Activated T-cell treated with anti-CD3 and anti-CD28 coated beads, Interleukin-2, amount 50 U/mL, for 72 hours (primary cell): Measurements from ENCODE around the gene FNBP1. TPM values are rescaled to one million over a fixed set of nuclear protein-coding genes. Genes with fewer than 3 reads are reported as not detected.
"Not testable (repeated sequence)": the region's sequence is repeated elsewhere in the genome, so short reads cannot be mapped to it uniquely, and the experiment has no call there.

Source experiments
- ATAC-seq, 2 donors: fragments of 150-1000 bp; cut with Tn5 transposase; replicated peaks in 1 of 2; 2 replicates each; pipeline ENCODE4 v1.10.0; 2021; ENCODE audit warnings: moderate library complexity in 2 of 2, mild to moderate bottlenecking in 1 of 2
- DNase-seq, 2 donors: peaks; one replicate each; pipeline ENCODE4 v3.0.0; 2021 to 2022; ENCODE audit warnings: mixed read lengths in 1 of 2
- H3K27ac Mint-ChIP-seq: one replicate; pipeline ENCODE4 v1.8.0; 2022; ENCODE audit warnings: mild to moderate bottlenecking, moderate library complexity, mixed read lengths
- H3K27me3 Mint-ChIP-seq: one replicate; pipeline ENCODE4 v1.8.0; 2022; ENCODE audit warnings: low read depth, mixed read lengths
- H3K36me3 Mint-ChIP-seq, 2 donors: one replicate each; pipeline ENCODE4 v1.8.0; 2022; ENCODE audit warnings: mixed read lengths in 2 of 2, mild to moderate bottlenecking in 1 of 2; ENCODE audit not compliant: insufficient read depth in 2 of 2
- H3K4me1 Mint-ChIP-seq: one replicate; pipeline ENCODE4 v1.8.0; 2022; ENCODE audit warnings: low read depth, mixed read lengths
- H3K4me3 Mint-ChIP-seq, 2 donors: one replicate each; pipeline ENCODE4 v1.8.0; 2022; ENCODE audit warnings: mild to moderate bottlenecking in 2 of 2, mixed read lengths in 2 of 2, moderate library complexity in 2 of 2
- H3K9me3 Mint-ChIP-seq, 2 donors: one replicate each; pipeline ENCODE4 v1.8.0; 2022; ENCODE audit warnings: mixed read lengths in 2 of 2
- total RNA-seq, 2 donors: library from RNA; stranded (reverse); gene quantifications; one replicate each; pipeline ENCODE4 v1.2.3, GENCODE V29; 2022

Gene FNBP1
- total RNA-seq, 2 donors from 2014 or later, result 301 to 323 TPM

- Mint-ChIP-seq H3K9me3 (no peaks in the 10 kb centered on the region), H3K27me3 (no peaks in the 10 kb centered on the region), H3K36me3 (peaks cover 9 to 27% of the 10 kb centered on the region in 2 donors), H3K27ac (peak overlapping the region; percentile 99), H3K4me1 (peaks cover 100% of the 10 kb centered on the region), H3K4me3 (peak overlapping the region; percentile 78 to 94)
- DNase-seq (no peak), ATAC-seq (no peak)
These were observed 18.9 kb downstream of the FNBP1 start for GRCh38 chr9:130023994-130024596.

GRCh38 chr9:130023144-130023787, 19.7 kb downstream of the FNBP1 start:
- Mint-ChIP-seq H3K4me3 (peak overlapping the region; percentile 75 to 94), H3K9me3 (no peaks in the 10 kb centered on the region), H3K27ac (peak overlapping the region; percentile 88), H3K36me3 (peaks cover 9 to 27% of the 10 kb centered on the region in 2 donors), H3K4me1 (peaks cover 99% of the 10 kb centered on the region), H3K27me3 (no peaks in the 10 kb centered on the region)
- ATAC-seq, result peak; percentile 49 to 61
- DNase-seq, result peak; percentile 37 to 44

DNA sequence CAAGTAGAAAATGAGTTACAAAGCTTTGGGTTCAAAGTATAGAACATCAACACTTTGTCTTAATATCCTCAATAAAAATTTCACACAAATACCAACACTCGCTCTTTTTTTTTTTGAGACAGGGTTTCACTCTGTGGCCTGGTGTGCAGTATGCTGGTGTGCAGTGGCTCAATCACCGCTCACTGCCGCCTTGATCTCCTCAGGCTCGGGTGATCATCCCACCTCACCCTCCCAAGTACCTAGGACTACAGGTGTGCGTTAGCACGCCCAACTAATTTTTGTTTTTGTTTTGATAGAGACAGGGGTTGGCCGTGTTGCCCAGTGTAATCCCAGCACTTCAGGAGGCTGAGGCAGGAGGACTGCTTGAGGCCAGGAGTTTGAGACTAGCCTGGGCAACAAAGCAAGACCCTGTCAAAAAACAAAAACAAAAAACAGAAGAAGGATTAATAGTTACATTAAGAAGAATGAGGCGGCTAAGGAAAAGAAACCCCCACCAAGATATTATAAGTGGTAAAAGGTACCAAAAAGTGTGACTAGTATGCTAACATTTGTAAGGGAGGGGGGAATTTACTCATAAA, 20.3 kb downstream of the FNBP1 start:
- Mint-ChIP-seq H3K4me1 (peaks cover 99% of the 10 kb centered on the region), H3K27ac (peak overlapping the region; percentile 88), H3K4me3 (peak overlapping the region; percentile 75 to 94), H3K36me3 (peaks cover 9 to 22% of the 10 kb centered on the region in 2 donors), H3K9me3 (no peaks in the 10 kb centered on the region), H3K27me3 (no peaks in the 10 kb centered on the region)
- DNase-seq (no peak), ATAC-seq (no peak)

- not testable (repeated sequence) for ATAC-seq, H3K27me3 Mint-ChIP-seq, H3K9me3 Mint-ChIP-seq, DNase-seq
- Mint-ChIP-seq H3K4me1 (peaks cover 99% of the 10 kb centered on the region), H3K36me3 (peaks cover 9 to 22% of the 10 kb centered on the region in 2 donors), H3K4me3 (peak overlapping the region; percentile 75 to 94), H3K27ac (peak overlapping the region; percentile 88)
These were observed 21.1 kb downstream of the FNBP1 start for GRCh38 chr9:130021842-130022241.

DNA sequence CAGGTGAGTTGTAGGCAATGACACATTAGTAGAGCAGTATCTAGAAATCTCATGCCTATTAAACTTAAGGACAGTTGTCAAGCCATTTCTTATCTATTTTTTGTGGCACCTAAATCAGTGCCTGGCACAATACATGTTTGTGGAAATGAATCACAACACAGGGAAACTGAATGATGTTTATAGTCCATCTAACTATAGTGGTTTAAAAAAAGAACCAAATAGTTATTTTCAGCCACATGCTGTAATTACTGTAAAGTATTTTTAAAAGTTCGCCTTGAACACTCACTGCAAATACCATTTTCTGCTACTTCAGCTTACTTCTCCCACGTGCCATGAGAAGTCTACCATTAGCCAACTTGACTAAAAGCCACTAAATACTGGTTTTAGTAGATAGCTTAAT, 21.9 kb downstream of the FNBP1 start:
- ATAC-seq (no peak), DNase-seq (no peak)
- H3K4me1 Mint-ChIP-seq, result peaks cover 99% of the 10 kb centered on the region
- H3K4me3 Mint-ChIP-seq, result peak overlapping the region; percentile 72 to 84
- H3K9me3 Mint-ChIP-seq, result no peaks in the 10 kb centered on the region
- peaks cover 11 to 26% of the 10 kb centered on the region in 2 donors for H3K36me3 Mint-ChIP-seq
- H3K27me3 Mint-ChIP-seq, result no peaks in the 10 kb centered on the region
- peak overlapping the region; percentile 88 for H3K27ac Mint-ChIP-seq

- no peaks in the 10 kb centered on the region for H3K27me3 Mint-ChIP-seq
- peaks cover 95% of the 10 kb centered on the region for H3K4me1 Mint-ChIP-seq
- no peak for ATAC-seq
- H3K9me3 Mint-ChIP-seq, result no peaks in the 10 kb centered on the region
- peak overlapping the region; percentile 88 for H3K27ac Mint-ChIP-seq
- peak overlapping the region; percentile 72 to 84 for H3K4me3 Mint-ChIP-seq
- no peak for DNase-seq
- peaks cover 12 to 27% of the 10 kb centered on the region in 2 donors for H3K36me3 Mint-ChIP-seq
These were observed 22.4 kb downstream of the FNBP1 start for GRCh38 chr9:130020618-130021017.

DNA sequence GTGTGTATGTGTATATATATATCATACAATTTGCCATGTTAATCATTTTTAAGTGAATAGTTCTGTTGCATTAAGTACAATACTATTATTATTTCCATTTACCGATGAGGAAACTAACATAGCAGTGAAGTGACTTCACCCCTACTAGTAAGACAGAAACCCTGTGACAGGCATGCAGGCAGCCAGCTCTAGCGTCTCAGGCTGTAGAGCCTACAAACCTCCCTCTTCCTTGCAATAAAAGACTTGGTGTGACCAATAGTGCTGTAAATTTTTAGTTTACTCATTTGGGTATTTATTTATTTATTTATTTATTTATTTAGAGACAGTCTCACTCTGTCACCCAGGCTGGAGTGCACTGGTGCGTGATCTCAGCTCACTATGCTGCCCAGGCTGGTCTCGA, 24.7 kb downstream of the FNBP1 start:
- DNase-seq (no peak), ATAC-seq (peak in 1 of 2 donors; percentile 18)
- Mint-ChIP-seq H3K27ac (peak overlapping the region; percentile 97), H3K4me1 (peaks cover 90% of the 10 kb centered on the region), H3K36me3 (peaks cover 11 to 24% of the 10 kb centered on the region in 2 donors), H3K4me3 (peak overlapping the region; percentile 59 to 67), H3K9me3 (no peaks in the 10 kb centered on the region), H3K27me3 (no peaks in the 10 kb centered on the region)

DNA sequence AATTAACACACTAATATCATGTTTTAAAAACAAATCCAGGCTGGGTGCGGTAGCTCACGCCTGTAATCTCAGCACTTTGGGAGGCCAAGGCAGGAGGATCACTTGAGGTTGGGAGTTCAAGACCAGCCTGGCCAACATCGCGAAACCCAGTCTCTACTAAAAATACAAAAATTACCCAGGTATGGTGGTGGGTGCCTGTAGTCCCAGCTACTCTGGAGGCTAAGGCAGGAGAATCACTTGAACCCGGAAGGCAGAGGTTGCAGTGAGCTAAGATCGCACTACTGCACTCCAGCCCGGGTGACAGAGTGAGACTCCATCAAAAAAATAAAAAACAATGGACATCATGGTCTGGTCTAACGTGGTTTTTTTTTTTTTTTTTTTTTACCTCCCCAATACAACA, 25.5 kb downstream of the FNBP1 start:
- Mint-ChIP-seq H3K27ac (peak overlapping the region; percentile 97), H3K4me1 (peaks cover 90% of the 10 kb centered on the region), H3K4me3 (peak overlapping the region; percentile 59 to 72), H3K36me3 (peaks cover 9 to 28% of the 10 kb centered on the region in 2 donors)
- not testable (repeated sequence) for H3K27me3 Mint-ChIP-seq, H3K9me3 Mint-ChIP-seq, DNase-seq, ATAC-seq

- Mint-ChIP-seq H3K4me3 (peak overlapping the region; percentile 70 to 72), H3K9me3 (peaks cover 0 to 2% of the 10 kb centered on the region in 2 donors), H3K4me1 (peaks cover 90% of the 10 kb centered on the region)
These were observed 25.9 kb downstream of the FNBP1 start for GRCh38 chr9:130017076-130017475.

GRCh38 chr9:130015353-130016019, 27.5 kb downstream of the FNBP1 start:
- H3K27me3 Mint-ChIP-seq, result no peaks in the 10 kb centered on the region
- ATAC-seq (no peak), DNase-seq (no peak)
- peaks cover 2 to 5% of the 10 kb centered on the region in 2 donors for H3K9me3 Mint-ChIP-seq
- peak overlapping the region; percentile 50 for H3K27ac Mint-ChIP-seq
- H3K4me3 Mint-ChIP-seq, result no peak overlapping the region
- peaks cover 17 to 41% of the 10 kb centered on the region in 2 donors for H3K36me3 Mint-ChIP-seq
- peaks cover 89% of the 10 kb centered on the region for H3K4me1 Mint-ChIP-seq

More at GRCh38 chr9:130017076-130017475, 25.9 kb downstream of the FNBP1 start:
- peaks cover 11 to 32% of the 10 kb centered on the region in 2 donors for H3K36me3 Mint-ChIP-seq
- DNase-seq (no peak), ATAC-seq (no peak)
- H3K27me3 Mint-ChIP-seq, result no peaks in the 10 kb centered on the region
- H3K27ac Mint-ChIP-seq, result peak overlapping the region; percentile 97

DNA sequence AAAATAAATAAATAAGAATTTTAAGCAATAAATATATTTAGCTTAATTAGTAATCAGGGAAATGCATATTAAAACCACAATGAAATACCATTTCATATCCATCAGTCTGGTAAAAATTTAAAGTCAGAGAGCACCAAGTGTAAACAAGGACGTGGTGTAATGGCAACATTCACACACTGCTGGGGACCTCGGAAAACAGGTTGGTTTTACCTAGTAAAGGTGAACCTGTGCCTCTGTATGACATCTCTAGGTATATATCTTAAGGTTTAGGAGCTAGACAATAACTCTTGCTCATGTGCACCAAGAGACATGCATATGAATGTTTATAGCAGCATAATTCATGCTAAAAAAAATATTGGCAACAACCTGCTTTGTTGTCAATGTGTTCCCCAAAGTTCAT, 29.7 kb downstream of the FNBP1 start:
- H3K9me3 Mint-ChIP-seq, result peaks cover 2 to 5% of the 10 kb centered on the region in 2 donors
- ATAC-seq, result no peak
- H3K4me3 Mint-ChIP-seq, result peak overlapping the region in 1 of 2 donors; percentile 61
- peak overlapping the region; percentile 57 for H3K27ac Mint-ChIP-seq
- no peaks in the 10 kb centered on the region for H3K27me3 Mint-ChIP-seq
- H3K36me3 Mint-ChIP-seq, result peaks cover 15 to 35% of the 10 kb centered on the region in 2 donors
- DNase-seq, result no peak
- H3K4me1 Mint-ChIP-seq, result peaks cover 91% of the 10 kb centered on the region

DNA sequence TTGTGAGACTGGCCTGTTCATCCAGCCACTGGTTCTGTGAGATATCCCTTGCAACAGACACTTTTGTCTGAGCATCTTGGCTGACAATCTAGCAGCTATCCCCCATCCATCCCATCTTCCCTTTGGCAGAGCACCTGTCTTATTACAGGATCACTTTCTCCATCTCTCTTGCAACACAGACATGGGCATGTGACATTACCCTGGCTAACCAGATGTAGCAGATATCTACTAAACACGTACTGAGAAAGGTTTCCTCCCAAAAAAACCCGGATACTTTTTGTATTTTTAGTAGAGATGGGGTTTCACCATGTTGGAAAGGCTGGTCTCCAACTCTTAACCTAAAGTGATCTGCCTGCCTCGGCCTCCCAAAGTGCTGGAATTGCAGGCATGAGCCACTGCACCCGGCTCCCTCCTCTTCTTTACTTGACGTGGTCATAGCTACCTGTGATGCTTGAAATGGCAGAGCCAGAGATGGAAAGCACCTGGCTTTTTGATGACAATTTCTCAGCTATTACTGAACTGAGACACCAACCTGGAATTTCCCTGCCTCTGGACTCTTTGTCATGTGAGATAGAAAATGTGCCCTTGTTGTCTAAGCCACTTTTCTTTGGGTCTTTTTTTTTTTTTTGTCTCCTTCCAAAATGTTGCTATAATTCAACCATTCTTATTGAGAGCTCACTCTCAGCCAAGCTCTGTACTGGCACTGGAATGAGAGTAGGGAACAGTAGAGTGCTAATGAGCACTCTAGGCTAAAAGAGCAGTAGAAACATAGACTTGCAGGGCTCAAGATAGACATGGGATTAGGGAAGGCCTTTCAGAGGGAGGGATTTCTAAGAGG, 32.6 kb downstream of the FNBP1 start:
- H3K27ac Mint-ChIP-seq, result peak overlapping the region; percentile 98
- peak overlapping the region; percentile 77 to 86 for H3K4me3 Mint-ChIP-seq
- H3K4me1 Mint-ChIP-seq, result peaks cover 97% of the 10 kb centered on the region

More for the DNA sequence above, 32.6 kb downstream of the FNBP1 start:
- H3K27me3 Mint-ChIP-seq, result no peaks in the 10 kb centered on the region
- ATAC-seq (peak; percentile 72 to 77), DNase-seq (peak; percentile 61 to 62)
- peaks cover 17 to 44% of the 10 kb centered on the region in 2 donors for H3K36me3 Mint-ChIP-seq
- peaks cover 2 to 5% of the 10 kb centered on the region in 2 donors for H3K9me3 Mint-ChIP-seq
